Non-pigmented ciliary epithelial cell (primary cell): Measurements from ENCODE around the gene ANKZF1.
"Not testable (repeated sequence)": the region's sequence is repeated elsewhere in the genome, so short reads cannot be mapped to it uniquely, and the experiment has no call there.

ENCODE experiments used
- DNase-seq: peaks from one replicate; pipeline ENCODE4 v3.0.0-alpha.2; 2010; ENCODE audit warnings: low read depth

ANKZF1 gene

DNA sequence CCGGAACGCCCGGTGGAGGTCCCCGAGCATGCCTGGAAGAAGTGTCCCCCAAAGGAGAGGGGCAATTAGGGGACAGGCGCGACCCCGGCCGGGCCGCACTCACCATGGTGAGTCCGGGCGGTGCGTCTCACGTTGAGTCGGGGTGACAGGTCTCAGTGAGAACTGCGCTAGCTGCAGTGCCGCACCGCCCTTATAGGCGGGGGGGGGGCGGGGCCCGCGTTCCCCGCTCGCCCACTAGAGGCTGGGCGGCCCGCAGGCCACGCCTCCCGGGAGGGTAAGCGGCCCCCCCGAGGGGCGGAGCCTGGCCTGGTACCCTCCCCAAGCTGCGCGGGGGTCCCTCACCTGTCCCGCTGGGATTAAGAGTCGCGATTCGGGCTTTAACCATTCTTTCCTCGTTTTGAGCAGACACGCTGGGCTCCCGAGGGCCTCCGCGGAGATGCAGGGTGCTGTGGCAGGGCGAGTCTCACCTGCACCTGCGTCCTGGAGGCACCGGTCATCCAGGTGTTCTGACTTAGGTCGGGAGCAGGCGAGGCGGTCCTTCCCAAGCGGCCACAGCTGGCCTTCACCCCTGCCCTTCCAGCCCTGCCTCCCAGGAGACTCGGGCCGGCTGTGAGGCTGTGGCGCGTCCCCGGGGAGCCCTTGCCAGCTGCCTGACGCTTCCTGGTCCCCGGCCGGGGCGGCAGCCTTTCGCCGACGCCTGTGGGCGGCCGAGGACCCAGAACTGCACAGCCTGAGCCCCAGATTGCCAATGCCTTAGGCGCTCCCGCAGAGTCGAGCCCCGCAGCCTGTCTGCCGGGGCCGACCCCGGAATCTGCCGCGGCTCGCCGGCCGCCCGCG, 24.4 kb downstream of the ANKZF1 start, which contains the start of gene TUBA4A:
TUBA4A (minus strand) TSS at position 166 of the 837 bp plus-strand sequence; CDS start at position 106, 60 bp downstream.
- no peak for DNase-seq

DNA sequence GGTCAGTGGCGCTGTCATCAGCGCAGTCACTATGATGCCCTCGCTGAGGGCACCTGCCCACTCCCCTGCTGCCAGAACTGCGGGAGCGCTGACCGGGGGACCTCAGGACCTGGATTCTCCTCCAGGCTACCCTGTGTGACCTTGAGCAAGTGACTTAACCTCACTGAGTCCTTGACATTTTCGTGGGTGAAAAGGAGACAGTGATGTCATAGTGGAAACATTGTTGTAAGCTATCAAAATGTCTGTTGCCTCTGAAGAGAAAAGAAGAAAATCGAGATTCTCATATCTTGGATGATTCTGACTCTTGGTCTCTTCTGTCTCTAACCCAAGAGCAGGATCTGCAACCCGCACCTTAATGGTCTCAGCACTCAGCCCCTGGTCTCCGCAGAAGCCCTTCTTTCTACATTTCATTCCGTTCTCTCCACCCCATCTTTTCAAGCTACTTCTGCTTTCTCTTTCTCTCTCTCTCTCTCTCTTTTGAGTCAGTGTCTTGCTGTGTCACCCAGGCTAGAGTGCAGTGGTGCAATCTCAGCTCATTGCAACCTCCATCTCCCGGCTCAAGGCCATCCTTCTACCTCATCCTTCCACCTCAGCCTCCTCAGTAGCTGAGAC, 25.1 kb downstream of the ANKZF1 start:
- DNase-seq: no peak

DNA sequence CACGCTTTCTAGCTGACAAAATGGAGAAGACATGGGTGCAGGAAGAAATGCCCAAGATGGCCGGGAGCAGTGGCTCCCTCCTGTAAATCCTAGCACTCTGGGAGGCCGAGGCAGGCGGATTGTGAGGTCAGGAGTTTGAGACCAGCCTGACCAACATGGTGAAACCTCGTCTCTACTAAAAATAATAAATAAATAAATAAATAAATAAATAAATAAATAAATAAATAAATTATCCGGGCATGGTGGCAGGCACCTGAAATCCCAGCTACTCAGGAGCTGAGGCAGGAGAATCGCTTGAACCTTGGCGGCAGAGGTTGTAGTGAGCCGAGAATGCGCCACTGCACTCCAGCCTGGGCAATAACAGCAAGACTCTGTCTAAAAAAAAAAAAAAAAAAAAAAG, 29.3 kb downstream of the ANKZF1 start:
- DNase-seq: not testable (repeated sequence)

GRCh38 chr2:219261024-219261855, 31.6 kb downstream of the ANKZF1 start:
- no peak for DNase-seq

- DNase-seq: no peak
Observed at GRCh38 chr2:219266232-219266631, 36.6 kb downstream of the ANKZF1 start.

DNA sequence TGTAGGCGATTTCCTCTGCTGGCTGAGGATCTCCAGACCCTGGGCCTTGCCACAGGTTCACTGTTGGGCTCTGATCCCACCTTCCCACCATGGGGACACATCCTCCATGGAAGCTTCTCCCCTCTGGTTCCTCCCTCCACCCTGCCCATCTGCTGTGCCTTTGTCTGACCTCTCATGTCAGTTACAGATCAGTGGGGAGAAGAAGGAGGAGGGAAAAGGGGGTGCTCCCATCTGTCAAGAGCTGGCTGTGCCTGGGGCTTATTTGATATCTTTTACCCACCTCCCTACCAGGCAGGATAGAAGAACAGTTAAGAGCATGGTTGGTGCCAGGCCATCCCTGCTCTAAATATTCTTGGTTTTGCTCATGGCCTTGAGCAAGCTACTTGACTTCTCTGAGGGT, 37.3 kb downstream of the ANKZF1 start:
- no peak for DNase-seq

DNA sequence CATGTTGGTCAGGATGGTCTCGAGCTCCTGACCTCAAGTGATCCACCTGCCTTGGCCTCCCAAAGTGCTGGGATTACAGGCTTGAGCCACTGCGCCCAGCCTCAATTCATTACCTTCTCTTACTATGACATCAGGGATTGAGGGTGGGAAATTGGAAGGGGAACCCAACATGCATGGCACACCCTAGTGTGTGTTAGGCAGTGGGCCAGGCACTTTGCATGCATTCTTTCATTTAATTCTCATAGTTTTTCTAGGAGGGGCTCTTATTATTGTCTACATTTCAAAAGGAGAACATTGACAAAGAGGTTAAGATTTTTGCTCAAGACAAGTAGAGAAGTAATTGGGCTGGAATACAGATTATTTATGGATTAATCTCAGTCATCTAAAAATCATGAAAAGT, 38.7 kb downstream of the ANKZF1 start:
- DNase-seq: no peak

DNA sequence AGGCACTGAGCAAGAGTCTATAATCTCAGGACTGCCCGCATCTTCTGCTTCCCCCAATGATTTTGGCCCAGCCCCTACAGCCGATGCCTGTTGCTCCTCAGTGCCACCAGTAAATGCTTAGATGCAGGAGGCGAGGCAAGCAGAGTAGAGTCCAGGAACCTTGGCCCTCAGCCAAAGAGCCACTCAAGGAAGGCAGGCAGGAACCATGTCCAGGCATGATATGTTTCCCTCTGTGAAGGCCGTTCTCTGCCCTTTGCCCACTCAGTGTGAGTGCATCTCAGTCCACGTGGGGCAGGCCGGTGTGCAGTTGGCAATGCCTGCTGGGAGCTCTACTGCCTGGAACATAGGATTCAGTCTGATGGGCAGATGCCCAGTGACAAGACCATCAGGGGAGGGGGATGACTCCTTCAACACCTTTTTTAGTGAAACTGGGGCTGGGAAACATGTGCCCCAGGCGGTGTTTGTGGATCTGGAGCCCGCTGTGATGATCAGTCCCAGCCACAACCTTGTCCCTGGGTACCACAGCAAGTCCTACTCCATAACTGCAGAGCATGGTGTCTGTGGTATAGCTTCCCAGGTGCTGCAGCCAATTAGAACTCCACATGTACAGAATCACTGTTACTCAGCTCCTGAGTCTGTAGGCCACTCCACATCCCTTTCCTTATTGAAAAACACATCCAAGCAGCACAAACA, 39.9 kb downstream of the ANKZF1 start:
- DNase-seq: no peak

GRCh38 chr2:219270055-219270372, 40.4 kb downstream of the ANKZF1 start:
- no peak for DNase-seq

DNA sequence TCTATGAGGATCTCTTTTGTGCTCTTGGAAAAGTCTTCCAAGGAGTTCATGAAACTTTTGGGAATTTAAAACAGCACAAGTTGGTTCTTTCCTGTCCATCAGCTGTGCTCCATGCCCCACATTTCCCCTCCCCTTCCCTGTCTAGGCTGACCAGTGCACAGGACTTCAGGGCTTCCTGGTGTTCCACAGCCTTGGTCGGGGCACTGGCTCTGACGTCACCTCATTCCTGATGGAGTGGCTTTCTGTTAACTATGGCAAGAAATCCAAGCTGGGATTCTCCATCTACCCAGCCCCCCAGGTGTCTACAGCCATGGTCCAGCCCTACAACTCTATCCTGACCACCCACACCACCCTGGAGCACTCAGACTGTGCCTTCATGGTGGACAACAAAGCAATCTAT, 41.4 kb downstream of the ANKZF1 start:
- no peak for DNase-seq

- DNase-seq: no peak
Observed at GRCh38 chr2:219272356-219272755, 42.8 kb downstream of the ANKZF1 start.

- no peak for DNase-seq
Observed at GRCh38 chr2:219272995-219273394, 43.4 kb downstream of the ANKZF1 start.

DNA sequence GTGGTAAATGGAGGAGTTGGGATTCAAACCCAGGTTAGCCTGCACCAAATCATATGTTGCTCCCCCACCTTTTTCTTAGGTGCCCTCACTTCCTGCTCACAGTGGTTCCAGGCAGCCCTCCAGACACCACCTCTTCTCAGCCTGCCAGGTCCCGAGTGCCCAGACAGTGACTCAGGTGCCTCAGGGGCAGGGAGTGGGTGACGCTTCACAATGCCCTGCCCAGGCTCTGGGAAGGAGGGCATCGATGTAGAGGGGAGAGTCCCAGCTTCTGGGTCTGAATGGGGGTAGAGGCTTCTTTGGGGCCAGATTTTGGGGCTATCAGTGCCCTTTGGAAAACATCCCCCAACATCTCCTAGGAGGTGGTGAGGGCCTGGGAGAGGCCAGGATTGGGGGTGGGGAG, 44.3 kb downstream of the ANKZF1 start:
- DNase-seq: no peak

DNA sequence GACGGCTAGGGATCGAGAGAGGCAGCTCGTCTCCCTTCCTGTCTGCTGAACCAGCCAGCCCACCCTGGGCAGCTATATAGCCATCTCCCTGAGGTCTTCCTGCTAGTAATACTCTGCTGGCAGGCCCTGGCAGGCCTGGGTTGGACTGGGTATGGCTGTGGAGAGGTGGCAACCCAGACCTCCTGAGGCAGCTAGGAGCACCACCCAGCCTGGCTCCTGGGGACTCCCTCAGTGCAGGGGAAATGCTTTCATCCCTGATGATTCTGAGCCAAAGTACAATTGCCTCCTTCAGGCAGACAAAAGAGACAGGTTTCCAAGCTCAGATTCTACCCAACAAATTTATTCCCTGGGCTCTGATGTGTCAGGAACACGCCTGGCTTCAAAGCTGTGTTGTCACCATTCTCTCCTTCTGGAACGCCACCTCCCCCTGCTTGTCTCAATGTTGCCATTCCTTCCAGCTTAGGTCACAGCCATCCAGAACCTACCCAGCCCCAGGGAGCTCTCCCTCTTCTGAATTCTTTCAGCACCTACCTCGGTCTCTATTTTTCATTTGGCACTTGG, 44.8 kb downstream of the ANKZF1 start:
- no peak for DNase-seq

DNA sequence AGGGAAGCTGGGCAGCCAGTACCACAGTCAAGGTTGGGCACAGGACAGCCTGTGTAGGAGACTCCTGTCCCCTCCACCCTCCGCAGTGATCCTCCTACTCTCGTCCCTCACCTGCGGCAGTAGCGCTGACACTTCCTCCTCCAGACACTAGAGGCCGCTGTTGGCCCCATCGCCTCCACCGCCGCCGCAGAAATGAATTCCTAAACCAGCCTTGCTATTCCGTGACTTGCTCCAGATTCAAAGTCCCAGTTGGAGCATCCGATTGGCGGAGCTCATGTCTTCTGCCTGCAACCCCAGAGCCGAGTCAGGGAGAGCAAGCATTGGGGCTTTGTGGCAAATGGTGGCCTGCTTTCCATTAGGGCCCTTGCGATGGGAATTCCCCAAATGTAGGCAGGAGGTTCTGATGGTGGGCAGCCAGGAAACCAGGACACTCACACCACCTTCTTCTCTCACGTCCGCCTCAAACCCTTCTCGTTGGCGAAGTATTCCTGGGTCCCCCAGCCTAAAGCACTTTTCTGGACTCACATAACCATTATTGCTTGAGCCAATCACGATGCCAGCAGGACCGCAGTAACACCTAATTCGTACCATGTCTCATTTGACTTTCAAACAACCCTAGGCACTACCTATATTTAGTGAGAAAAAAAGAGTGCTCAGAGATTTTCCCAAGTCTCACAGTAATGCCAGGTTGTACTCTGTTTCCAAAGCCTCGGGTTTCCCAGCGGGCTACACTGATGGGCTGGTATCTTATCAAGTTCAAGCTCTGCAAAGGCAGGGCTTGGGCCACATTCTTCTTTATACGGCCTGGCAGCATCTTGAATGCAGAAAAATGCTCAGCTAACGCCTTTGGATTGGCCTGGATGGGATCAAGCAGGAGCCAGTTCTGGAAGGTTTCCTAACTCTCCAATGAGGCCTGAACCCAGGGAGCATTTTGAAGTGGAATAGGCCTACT, 48.4 kb downstream of the ANKZF1 start:
- no peak for DNase-seq

DNA sequence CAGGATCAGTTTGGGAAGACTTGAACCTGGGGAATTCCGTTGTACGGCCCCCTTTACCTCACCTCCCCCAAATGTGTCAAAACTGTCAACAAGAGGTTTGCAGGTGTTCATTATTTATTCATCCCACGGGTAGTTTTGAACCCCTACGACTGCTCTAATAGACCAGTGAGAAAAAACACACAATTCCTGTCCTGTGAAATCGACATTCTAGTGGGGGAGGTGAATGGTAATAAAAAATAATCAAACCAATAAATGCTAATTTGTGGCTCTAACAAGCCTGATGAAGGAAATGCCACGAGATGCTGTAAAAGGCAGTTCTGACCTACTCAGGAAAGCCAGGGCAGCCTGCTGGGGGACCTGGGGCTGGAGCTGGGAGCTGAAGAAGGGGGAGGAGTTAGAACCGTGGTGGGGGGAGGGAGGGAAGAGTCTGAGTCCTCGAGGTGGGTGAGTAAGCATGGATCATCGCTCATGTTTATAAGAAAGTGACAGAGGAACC, 49.1 kb downstream of the ANKZF1 start:
- peak; percentile 95 for DNase-seq

- peak; percentile 76 for DNase-seq
Observed at GRCh38 chr2:219279151-219279915, 49.7 kb downstream of the ANKZF1 start, which contains the start of gene DNAJB2. DNAJB2 (plus strand) TSS chr2:219279366; CDS start chr2:219279834, 468 bp downstream.

DNA sequence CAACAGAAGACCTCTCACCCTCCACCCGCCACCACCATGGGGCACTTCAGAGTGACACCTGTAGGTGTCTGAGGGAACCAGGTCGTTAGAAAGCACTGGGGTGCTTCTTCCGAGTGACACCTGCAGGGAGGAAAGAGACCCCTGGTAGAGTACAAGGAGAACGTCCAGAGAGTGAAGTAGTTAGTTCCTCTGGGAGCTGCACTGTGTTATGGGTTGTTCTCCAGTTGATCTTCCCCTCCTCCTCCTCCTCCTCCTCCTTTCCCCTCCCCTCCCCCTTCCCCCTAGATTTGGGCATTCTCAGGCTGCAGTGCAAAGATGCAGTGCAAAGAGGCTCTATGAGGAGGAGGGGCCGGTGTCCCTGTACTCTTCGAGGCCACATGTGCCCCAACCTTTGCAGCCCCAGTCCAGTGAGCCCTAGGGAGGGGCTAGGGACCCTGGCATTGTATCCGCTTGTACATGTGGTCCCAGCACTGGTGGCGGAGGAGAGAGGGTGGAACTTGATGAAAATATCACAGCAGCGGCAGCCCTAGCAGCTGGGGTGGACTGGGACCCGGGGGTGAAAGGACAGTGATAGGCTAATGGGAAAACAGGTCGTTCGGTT, 50.4 kb downstream of the ANKZF1 start:
- no peak for DNase-seq

DNA sequence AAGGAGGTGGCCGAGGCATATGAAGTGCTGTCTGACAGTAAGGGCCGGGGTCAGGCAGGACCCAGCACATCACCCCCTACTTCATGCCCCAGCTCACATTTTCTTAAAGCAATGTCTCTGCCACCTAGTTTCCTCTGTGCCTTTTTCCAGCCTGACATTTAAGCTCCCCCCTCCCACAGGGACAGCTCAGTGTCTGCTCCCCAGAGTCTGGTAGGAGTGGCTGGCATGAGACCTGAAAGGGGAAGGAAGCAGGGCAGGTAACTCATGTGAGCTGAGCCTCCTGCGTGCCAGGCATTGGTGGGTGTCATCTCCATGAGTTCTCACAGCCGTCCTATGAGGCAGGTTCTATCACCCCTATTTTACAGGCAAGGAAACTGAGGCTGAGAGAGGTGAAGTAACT, 51.0 kb downstream of the ANKZF1 start:
- no peak for DNase-seq
